Vagina (tissue), 2 donors: ENCODE data around the gene F8A2. TPM values are rescaled to one million over a fixed set of nuclear protein-coding genes. Genes with fewer than 3 reads are reported as not detected.
"Not testable (repeated sequence)": the region's sequence is repeated elsewhere in the genome, so short reads cannot be mapped to it uniquely, and the experiment has no call there.

Experiments
- DNase-seq, 2 donors: peaks; one replicate each; pipeline ENCODE4 v3.0.0-alpha.2; 2017; ENCODE audit errors: extremely low spot score in 2 of 2
- H3K27ac ChIP-seq: fragments of 200-600 bp; sonication (generic); one replicate; pipeline ENCODE4 v1.5.1; 2019
- H3K27me3 ChIP-seq: fragments of 200-600 bp; sonication (generic); one replicate; pipeline ENCODE4 v1.5.1; 2019
- H3K36me3 ChIP-seq, 2 donors: fragments of 200-600 bp; sonication (generic); one replicate each; pipeline ENCODE4 v1.5.1; 2017 to 2019
- H3K4me1 ChIP-seq: fragments of 200-600 bp; sonication (generic); one replicate; pipeline ENCODE4 v1.5.1; 2019
- H3K4me3 ChIP-seq, 2 donors: fragments of 200-600 bp; sonication (generic); 1 replicate in 1 of 2; 2 replicates in 1 of 2; pipeline ENCODE4 v1.5.1; 2016 to 2019
- H3K9me3 ChIP-seq: fragments of 200-600 bp; sonication (generic); one replicate; pipeline ENCODE4 v1.5.1; 2019
- CTCF ChIP-seq, 3 experiments: fragments of 450-650 bp in 2 of 3; fragments of 200-600 bp in 1 of 3; sonication (generic) in 1 of 3; IDR thresholded peaks; one replicate each; pipeline ENCODE4 v1.5.1; 2017 to 2019; ENCODE audit warnings: antibody characterized with exemption in 3 of 3, mild to moderate bottlenecking in 2 of 3, moderate library complexity in 2 of 3
- POLR2A ChIP-seq, 2 donors: fragments of 450-650 bp; IDR thresholded peaks; one replicate each; pipeline ENCODE4 v1.6.1; 2017; ENCODE audit warnings: antibody characterized with exemption in 2 of 2, mild to moderate bottlenecking in 2 of 2, moderate library complexity in 2 of 2
- POLR2AphosphoS5 ChIP-seq, 2 donors: sonication (generic); formaldehyde crosslinking; IDR thresholded peaks; one replicate each; pipeline ENCODE4 v1.9.0; 2017; ENCODE audit warnings: antibody characterized with exemption in 2 of 2, mild to moderate bottlenecking in 2 of 2, low read depth in 1 of 2; ENCODE audit not compliant: insufficient read depth in 1 of 2
- intact Hi-C: fragments of 100-400 bp; cut with DNase I; formaldehyde crosslinking; loops from one replicate; pipeline ENCODE4 v1.15.1; 2023
- total RNA-seq: library from RNA; depleted of rRNA; stranded (reverse); fragments of >200 nt; gene quantifications from one replicate; pipeline ENCODE4 v1.2.3, GENCODE V29; 2016

The F8A2 gene
- total RNA-seq: not detected

GRCh38 chrX:155381843-155382528 lies at the start of gene F8A2:
F8A2 (plus strand) TSS chrX:155382095; CDS start chrX:155382115, 20 bp downstream.
- H3K9me3 ChIP-seq, DNase-seq, H3K4me3 ChIP-seq, H3K27me3 ChIP-seq, H3K36me3 ChIP-seq, H3K4me1 ChIP-seq, H3K27ac ChIP-seq, intact Hi-C loops: not testable (repeated sequence)

DNA sequence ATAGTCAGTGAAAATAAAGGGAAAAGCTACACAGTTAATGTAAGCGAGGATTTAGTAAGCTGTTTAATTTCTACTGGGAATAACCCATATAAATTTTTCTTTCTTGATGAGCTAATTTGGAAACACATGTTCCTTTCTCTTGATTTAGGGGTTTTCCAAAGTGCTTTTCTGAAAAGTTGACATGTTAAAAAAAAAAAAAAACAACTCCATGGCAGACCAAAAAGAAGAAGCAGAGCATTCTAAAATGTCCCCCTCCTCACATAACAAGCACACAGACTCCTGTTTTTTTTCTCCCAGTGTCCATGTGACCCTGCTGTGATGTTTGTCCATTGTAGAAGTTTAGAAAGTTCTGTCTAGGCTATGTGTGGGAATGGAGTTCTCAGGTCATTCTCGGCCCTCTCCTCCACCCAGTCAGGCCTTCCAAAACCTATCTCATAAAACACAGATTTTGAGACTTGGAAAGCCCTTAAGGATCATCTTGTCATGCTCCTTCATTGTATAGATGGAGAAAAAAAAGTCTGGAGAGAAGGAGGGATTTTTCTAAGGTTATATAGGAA lies 48.3 kb upstream of the F8A2 start:
- H3K9me3 ChIP-seq: no peaks in the 10 kb centered on the region
- intact Hi-C loops: no loop called here
- no peaks in the 10 kb centered on the region for H3K4me1 ChIP-seq
- TF ChIP-seq POLR2AphosphoS5 (IDR thresholded peaks at IDR 0.05; ENCODE audit: insufficient read depth in 1 of 2, low read depth in 1 of 2): no peak
- TF ChIP-seq CTCF (IDR thresholded peaks at IDR 0.05): no peak
- no peak for TF ChIP-seq POLR2A (IDR thresholded peaks at IDR 0.05)
- peak overlapping the region in 1 of 2 donors; percentile 41 for H3K4me3 ChIP-seq
- H3K27me3 ChIP-seq: no peaks in the 10 kb centered on the region
- no peak for DNase-seq
- no peaks in the 10 kb centered on the region for H3K36me3 ChIP-seq
- H3K27ac ChIP-seq: peak overlapping the region; percentile 66

DNA sequence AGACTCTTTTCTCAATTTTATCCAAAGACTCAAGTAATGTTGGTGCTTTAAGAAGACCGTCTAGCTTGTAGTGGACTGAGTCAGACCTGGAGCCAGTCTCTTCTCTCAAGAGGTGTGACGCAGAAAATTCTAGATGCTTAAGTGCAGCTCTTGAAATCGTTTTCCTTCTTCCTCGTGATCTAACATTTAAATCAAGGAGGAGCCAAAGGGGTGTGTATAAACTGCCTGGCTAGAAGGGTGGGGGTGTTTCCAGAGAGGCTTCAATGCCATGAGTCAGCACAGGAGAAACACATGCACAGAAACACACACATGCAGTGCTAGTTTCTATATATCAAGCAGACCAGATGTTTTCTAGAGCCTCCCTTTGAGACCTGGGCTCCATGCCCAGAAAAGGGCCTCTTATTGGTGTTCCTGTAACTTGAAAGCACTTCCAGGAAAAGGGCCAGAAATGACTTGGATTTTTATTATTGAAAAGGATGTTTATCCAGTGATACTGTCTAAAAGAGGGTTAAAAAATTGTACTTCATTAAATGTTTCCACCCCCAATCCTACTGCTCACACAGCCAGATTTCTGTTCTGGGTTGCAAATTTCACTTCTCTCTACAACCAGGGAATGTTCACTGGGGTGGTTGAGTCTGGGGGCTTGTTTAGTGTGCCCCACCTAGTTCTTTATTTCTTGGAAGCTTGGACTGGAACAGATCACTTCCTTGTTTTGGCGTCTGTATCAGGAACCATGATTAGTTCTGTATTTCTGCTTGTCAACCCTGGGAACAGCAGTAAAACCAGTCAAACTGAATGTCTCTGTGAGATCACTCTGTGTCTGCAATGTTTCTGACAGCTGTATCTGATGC lies 47.2 kb upstream of the F8A2 start, which contains the start of gene CLIC2:
TSS of gene CLIC2 (minus strand) at position 129 of the 851 bp plus-strand sequence. CDS start 187 bp downstream, outside the sequence.
- no peaks in the 10 kb centered on the region for H3K27me3 ChIP-seq
- no peaks in the 10 kb centered on the region for H3K4me1 ChIP-seq
- H3K4me3 ChIP-seq: peak within 1 kb of the TSS in 1 of 2 donors; percentile 41
- intact Hi-C loops: no loop called here
- peak in 1 of 2 donors; percentile 31 for TF ChIP-seq POLR2A (IDR thresholded peaks at IDR 0.05)
- no peak for TF ChIP-seq CTCF (IDR thresholded peaks at IDR 0.05)
- peak in 1 of 2 donors; percentile 73 for TF ChIP-seq POLR2AphosphoS5 (IDR thresholded peaks at IDR 0.05; ENCODE audit: insufficient read depth in 1 of 2, low read depth in 1 of 2)
- no peaks in the 10 kb centered on the region for H3K9me3 ChIP-seq
- no peaks in the 10 kb centered on the region for H3K36me3 ChIP-seq
- no peak for DNase-seq
- peak within 1 kb of the TSS; percentile 66 for H3K27ac ChIP-seq

- H3K27me3 ChIP-seq, H3K36me3 ChIP-seq, H3K9me3 ChIP-seq, intact Hi-C loops, H3K4me3 ChIP-seq, DNase-seq, H3K4me1 ChIP-seq: not testable (repeated sequence)
- peak overlapping the region; percentile 66 for H3K27ac ChIP-seq
Measured at GRCh38 chrX:155335337-155335712, 46.6 kb upstream of the F8A2 start.

GRCh38 chrX:155345689-155346088 lies 36.2 kb upstream of the F8A2 start:
- intact Hi-C loops, H3K4me3 ChIP-seq, H3K27me3 ChIP-seq, DNase-seq, H3K27ac ChIP-seq, H3K4me1 ChIP-seq, H3K36me3 ChIP-seq, H3K9me3 ChIP-seq: not testable (repeated sequence)

DNA sequence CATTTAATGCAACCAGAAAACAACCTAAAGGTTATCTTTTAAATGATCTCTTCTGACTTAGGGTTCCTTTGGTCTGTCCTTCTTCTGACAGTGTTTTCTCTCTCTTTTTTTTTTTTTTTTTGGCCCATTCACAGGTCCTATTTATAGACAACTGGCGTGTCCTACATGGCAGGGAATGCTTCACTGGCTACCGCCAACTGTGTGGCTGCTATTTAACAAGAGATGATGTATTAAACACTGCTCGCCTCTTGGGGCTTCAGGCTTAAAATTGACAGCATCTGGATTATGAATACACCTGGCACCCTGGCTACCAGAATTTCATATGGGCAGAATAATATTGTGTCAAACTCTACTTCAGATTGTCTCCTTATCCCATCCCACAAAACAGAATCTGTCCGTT lies 32.4 kb upstream of the F8A2 start:
- H3K4me3 ChIP-seq, H3K27ac ChIP-seq, DNase-seq, intact Hi-C loops, H3K4me1 ChIP-seq, H3K27me3 ChIP-seq, H3K36me3 ChIP-seq, H3K9me3 ChIP-seq: not testable (repeated sequence)

DNA sequence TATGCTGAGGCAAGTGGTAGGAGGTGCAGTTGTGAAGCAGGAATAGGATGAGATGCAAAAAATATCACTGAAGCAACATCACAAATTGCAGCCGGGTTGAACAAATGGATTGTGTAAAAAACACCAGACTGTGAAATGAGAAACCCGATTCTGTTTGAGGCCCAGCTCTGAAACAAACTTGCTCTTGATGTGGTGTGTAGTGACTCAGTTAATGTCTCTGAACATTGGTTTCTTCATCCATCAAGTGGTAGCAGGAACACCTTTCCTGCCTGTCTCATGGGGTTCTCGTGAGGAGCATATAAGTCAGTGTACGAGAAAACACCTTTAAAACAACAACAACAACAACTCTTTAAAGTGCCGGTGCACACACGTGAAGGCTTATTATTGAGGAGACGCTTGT lies 18.2 kb upstream of the F8A2 start:
- DNase-seq, H3K4me3 ChIP-seq, H3K9me3 ChIP-seq, H3K4me1 ChIP-seq, intact Hi-C loops, H3K36me3 ChIP-seq, H3K27me3 ChIP-seq, H3K27ac ChIP-seq: not testable (repeated sequence)

DNA sequence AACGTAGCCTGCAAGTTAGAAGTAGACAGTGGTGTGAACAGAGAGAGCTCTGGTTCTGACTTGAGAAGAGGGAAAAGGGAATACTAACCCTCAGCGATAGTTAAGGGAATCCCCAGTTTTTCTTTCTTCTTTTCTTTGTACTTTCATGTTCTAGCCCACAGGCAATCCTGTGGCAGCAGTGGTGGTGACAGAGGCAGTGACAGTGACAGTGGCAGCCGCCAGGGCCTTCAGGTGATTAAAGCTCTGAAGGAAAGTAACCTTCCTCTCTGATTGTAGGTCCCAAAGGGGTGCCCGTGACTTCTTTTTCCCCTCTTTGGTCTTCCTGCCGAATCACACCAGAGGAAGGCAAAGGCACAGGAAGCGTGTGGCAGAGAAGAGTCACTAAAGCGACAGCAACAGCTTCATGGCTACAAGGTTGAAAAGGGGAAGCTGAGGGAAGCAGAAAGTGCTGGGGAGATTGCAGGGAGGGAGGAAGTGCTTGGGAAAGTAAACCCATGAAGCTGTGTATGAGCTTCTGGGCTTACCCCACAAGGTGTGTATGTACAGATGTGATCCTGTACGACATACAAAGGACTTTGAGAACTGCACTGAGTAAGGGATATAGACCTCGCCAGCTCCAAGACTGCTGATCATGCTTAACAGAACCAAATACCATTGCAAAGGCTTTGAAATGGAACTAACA lies 8.0 kb upstream of the F8A2 start:
- H3K4me3 ChIP-seq, intact Hi-C loops, H3K27me3 ChIP-seq, H3K27ac ChIP-seq, H3K36me3 ChIP-seq, H3K4me1 ChIP-seq, DNase-seq, H3K9me3 ChIP-seq: not testable (repeated sequence)

DNA sequence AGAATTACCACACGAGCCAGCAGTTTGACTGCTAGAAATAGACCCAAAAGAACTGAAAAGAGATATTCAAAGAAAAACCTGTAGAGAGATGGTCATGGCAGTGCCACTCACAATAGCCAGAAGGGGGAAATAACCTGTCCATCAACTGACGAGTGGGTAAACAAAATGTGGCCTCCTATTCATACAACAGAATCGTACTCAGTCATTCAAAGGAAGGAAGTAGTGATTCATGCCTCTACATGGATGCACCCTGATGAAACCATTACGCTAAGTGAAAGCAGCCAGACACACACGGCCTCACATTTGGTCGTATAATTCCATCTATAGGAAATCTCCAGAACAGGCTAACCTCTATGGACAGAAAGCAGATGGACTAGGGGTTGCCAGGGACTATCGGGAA lies 2.1 kb upstream of the F8A2 start:
- H3K36me3 ChIP-seq, H3K9me3 ChIP-seq, intact Hi-C loops, H3K4me3 ChIP-seq, H3K4me1 ChIP-seq, H3K27me3 ChIP-seq, DNase-seq, H3K27ac ChIP-seq: not testable (repeated sequence)

DNA sequence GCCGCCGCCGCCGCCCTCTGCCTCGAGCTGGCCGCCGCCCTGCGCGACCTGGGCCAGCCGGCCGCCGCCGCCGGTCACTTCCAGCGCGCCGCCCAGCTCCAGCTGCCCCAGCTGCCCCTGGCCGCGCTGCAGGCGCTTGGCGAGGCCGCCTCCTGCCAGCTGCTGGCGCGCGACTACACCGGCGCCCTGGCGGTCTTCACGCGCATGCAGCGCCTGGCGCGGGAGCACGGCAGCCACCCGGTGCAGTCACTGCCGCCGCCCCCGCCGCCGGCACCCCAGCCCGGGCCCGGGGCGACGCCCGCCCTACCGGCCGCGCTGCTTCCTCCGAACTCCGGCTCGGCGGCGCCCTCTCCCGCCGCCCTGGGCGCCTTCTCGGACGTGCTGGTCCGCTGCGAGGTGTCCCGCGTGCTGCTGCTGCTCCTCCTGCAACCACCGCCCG lies 653 bp downstream of the F8A2 start:
- DNase-seq, H3K9me3 ChIP-seq, H3K27ac ChIP-seq, intact Hi-C loops, H3K4me1 ChIP-seq, H3K4me3 ChIP-seq, H3K27me3 ChIP-seq, H3K36me3 ChIP-seq: not testable (repeated sequence)
